GM10266 (cell line): Measurements from ENCODE around the gene ZNF768.
A peak's percentile ranks its signal among the peaks of the same experiment; 100 is the strongest.
"Not testable (repeated sequence)": the region's sequence is repeated elsewhere in the genome, so short reads cannot be mapped to it uniquely, and the experiment has no call there.

Experiments
- DNase-seq: peaks from one replicate; pipeline ENCODE4 v3.0.0; 2012; ENCODE audit errors: extremely low spot score
- CTCF ChIP-seq: IDR thresholded peaks from 2 replicates; pipeline ENCODE4 v1.5.1; 2012; ENCODE audit warnings: mild to moderate bottlenecking, low read depth; ENCODE audit not compliant: control insufficient read depth, insufficient read depth; ENCODE audit errors: missing control alignments

ZNF768 gene

GRCh38 chr16:30546115-30546514 is 19.7 kb upstream of the ZNF768 start:
- no peak for TF ChIP-seq CTCF
- DNase-seq = no peak

GRCh38 chr16:30543067-30543466 is 16.7 kb upstream of the ZNF768 start:
- no peak for DNase-seq
- no peak for TF ChIP-seq CTCF

- no peak for TF ChIP-seq CTCF
- DNase-seq = no peak
Observed at GRCh38 chr16:30541502-30542329, 15.3 kb upstream of the ZNF768 start.

- not testable (repeated sequence) for DNase-seq
Observed at GRCh38 chr16:30540916-30541464, 14.6 kb upstream of the ZNF768 start.

- not testable (repeated sequence) for DNase-seq
Observed at GRCh38 chr16:30539986-30540526, 13.7 kb upstream of the ZNF768 start.

GRCh38 chr16:30539000-30539964 is 12.9 kb upstream of the ZNF768 start:
- TF ChIP-seq CTCF = no peak
- no peak for DNase-seq

GRCh38 chr16:30536391-30537024 is 10.1 kb upstream of the ZNF768 start:
- DNase-seq = not testable (repeated sequence)

- DNase-seq = peak; percentile 85
- TF ChIP-seq CTCF = peak; percentile 78
Observed at GRCh38 chr16:30535777-30536190, 9.4 kb upstream of the ZNF768 start.
